NCI-H128 (cell line): ENCODE data around the gene MEF2A.

Source experiments
- DNase-seq: peaks from one replicate; lab custom pipeline; 2025; ENCODE audit not compliant: unreplicated experiment; lab: John Stamatoyannopoulos, UW

Gene MEF2A

GRCh38 chr15:99755692-99756409 is 190.1 kb downstream of the MEF2A start:
- no peak for DNase-seq

DNA sequence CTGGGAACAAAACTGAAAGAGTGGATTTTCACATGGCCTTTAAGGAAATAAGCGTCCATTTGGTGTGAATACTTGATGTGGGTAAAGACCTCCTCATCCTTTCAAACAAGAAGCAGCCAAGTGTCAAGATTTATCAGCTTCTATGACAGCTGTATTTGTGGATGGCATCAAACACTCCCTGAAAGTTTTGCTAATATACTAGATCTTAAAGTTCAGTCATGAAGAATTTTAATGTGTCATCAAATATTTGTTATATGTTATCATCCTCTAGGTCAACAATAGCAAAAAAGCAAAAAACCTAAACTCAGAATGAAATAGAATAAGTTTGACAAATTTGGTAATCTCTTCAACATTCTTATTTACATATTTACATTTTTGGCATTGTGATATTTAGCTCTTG is 196.5 kb downstream of the MEF2A start:
- DNase-seq: no peak

GRCh38 chr15:99763827-99764226 is 198.0 kb downstream of the MEF2A start:
- no peak for DNase-seq

DNA sequence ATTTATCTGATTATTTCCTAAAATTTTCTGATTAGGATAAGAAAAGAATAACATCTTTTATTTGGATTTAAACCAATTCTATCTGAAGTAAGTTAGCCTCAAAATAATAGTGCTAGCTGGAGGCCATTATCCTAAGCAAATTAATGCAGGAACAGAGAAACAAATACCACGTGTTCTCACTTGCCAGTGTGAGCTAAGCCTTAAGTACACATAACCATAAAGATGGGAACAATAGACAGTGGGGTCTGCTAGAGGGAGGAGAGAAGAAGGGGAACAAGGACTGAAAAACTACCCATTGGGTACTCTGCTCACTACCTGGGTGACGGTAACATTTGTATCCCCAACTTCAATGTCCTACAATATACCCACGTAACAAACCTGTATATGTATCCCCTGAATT is 198.7 kb downstream of the MEF2A start:
- no peak for DNase-seq
